ENCODE data around the gene SEL1L3.

GRCh38 chr4:25890571-25891485, 28.0 kb upstream of the SEL1L3 start:
- TF ChIP-seq CTCF (conservative IDR thresholded peaks at IDR 0.05; ENCODE audit: low read depth, low read length) (no peak), EZH2phosphoT487 (IDR thresholded peaks at IDR 0.05; ENCODE audit: borderline replicate concordance, low read length) (no peak)

Measured in PC-3 (cell line).